HepG2 (cell line): Measurements from ENCODE around the gene URM1. TPM values are rescaled to one million over a fixed set of nuclear protein-coding genes. Genes with fewer than 3 reads are reported as not detected.

Experiments
- ARNT2 ChIP-seq: sonication (generic); formaldehyde crosslinking; IDR thresholded peaks from 2 replicates; pipeline ENCODE4 v1.8.0; 2022; ENCODE audit warnings: mild to moderate bottlenecking, low read depth, missing genetic modification reagents, moderate library complexity
- ATRX ChIP-seq: sonication (generic); formaldehyde crosslinking; IDR thresholded peaks from 2 replicates; pipeline ENCODE4 v1.4.0; 2020; ENCODE audit warnings: missing genetic modification reagents, borderline replicate concordance
- EHMT2 ChIP-seq: fragments of 200-600 bp; sonication (generic); IDR thresholded peaks from 2 replicates; pipeline ENCODE4 v1.7.0; 2017; ENCODE audit warnings: antibody characterized with exemption, low read depth, low read length, borderline replicate concordance
- GZF1 ChIP-seq: sonication (generic); formaldehyde crosslinking; IDR thresholded peaks from 2 replicates; pipeline ENCODE4 v1.5.1; 2020; ENCODE audit warnings: mild to moderate bottlenecking, missing genetic modification reagents
- HMG20A ChIP-seq: IDR thresholded peaks from 2 replicates; pipeline ENCODE4 v1.6.1; 2016; ENCODE audit warnings: borderline replicate concordance
- HMGXB4 ChIP-seq, 2 experiments: sonication (generic) in 1 of 2; formaldehyde crosslinking in 1 of 2; IDR thresholded peaks; 2 replicates each; pipeline versions ENCODE4 v1.4.0 to v1.6.1; 2018 to 2020; ENCODE audit warnings: missing genetic modification reagents in 2 of 2, borderline replicate concordance in 1 of 2, low read depth in 1 of 2, mild to moderate bottlenecking in 1 of 2, missing biosample characterization in 1 of 2
- HNF1B ChIP-seq: sonication (generic); formaldehyde crosslinking; IDR thresholded peaks from 2 replicates; pipeline ENCODE4 v1.5.1; 2020; ENCODE audit warnings: mild to moderate bottlenecking, moderate library complexity, missing genetic modification reagents
- HNF4G ChIP-seq, 2 experiments: sonication (generic) in 1 of 2; formaldehyde crosslinking in 1 of 2; IDR thresholded peaks; 2 replicates each; pipeline versions ENCODE4 v1.4.0 to v1.6.1; 2011 to 2020; ENCODE audit warnings: borderline replicate concordance in 2 of 2, low read depth in 2 of 2, mild to moderate bottlenecking in 2 of 2, low read length in 1 of 2, missing genetic modification reagents in 1 of 2, moderate library complexity in 1 of 2
- KLF13 ChIP-seq: sonication (generic); formaldehyde crosslinking; IDR thresholded peaks from 2 replicates; pipeline ENCODE4 v1.4.0; 2020; ENCODE audit warnings: mild to moderate bottlenecking, missing genetic modification reagents
- NCOA5 ChIP-seq: sonication (generic); formaldehyde crosslinking; IDR thresholded peaks from 2 replicates; pipeline ENCODE4 v1.4.0; 2020; ENCODE audit warnings: missing genetic modification reagents
- NFAT5 ChIP-seq: sonication (generic); formaldehyde crosslinking; IDR thresholded peaks from 2 replicates; pipeline ENCODE4 v1.4.0; 2020; ENCODE audit warnings: missing genetic modification reagents
- RAD51 ChIP-seq: fragments of 450-650 bp; IDR thresholded peaks from 2 replicates; pipeline ENCODE4 v1.6.1; 2016; ENCODE audit warnings: borderline replicate concordance
- SP4 ChIP-seq: sonication (generic); formaldehyde crosslinking; IDR thresholded peaks from 2 replicates; pipeline ENCODE4 v1.8.1; 2023; ENCODE audit warnings: mild to moderate bottlenecking, missing genetic modification reagents
- SRF ChIP-seq: IDR thresholded peaks from 2 replicates; pipeline ENCODE4 v1.6.1; 2011; ENCODE audit warnings: mild to moderate bottlenecking, low read depth, low read length, moderate library complexity
- ZBTB21 ChIP-seq: sonication (generic); formaldehyde crosslinking; IDR thresholded peaks from 2 replicates; pipeline ENCODE4 v1.4.0; 2020; ENCODE audit warnings: missing genetic modification reagents
- ZNF275 ChIP-seq: sonication (generic); formaldehyde crosslinking; IDR thresholded peaks from 2 replicates; pipeline ENCODE4 v1.8.0; 2022; ENCODE audit warnings: missing genetic modification reagents, mild to moderate bottlenecking, inconsistent platforms, borderline replicate concordance
- ZNF329 ChIP-seq: sonication (generic); formaldehyde crosslinking; IDR thresholded peaks from 2 replicates; pipeline ENCODE4 v1.9.0; 2021; ENCODE audit warnings: low read depth, mild to moderate bottlenecking, missing genetic modification reagents
- ZNF660 ChIP-seq: sonication (generic); formaldehyde crosslinking; IDR thresholded peaks from 2 replicates; pipeline ENCODE4 v1.5.1; 2020; ENCODE audit warnings: mild to moderate bottlenecking, low read depth, missing genetic modification reagents, borderline replicate concordance
- ZNF720 ChIP-seq: sonication (generic); formaldehyde crosslinking; IDR thresholded peaks from 2 replicates; pipeline ENCODE4 v1.4.0; 2020; ENCODE audit warnings: missing genetic modification reagents
- polyA plus RNA-seq, 8 experiments: library from polyadenylated mRNA; depleted of rRNA in 3 of 8; stranded (reverse) in 7 of 8; unstranded in 1 of 8; fragments of >200 nt; fragmentation: Illumina TruSeq in 4 of 8; extraction: Trizol in 4 of 8; gene quantifications; 2 replicates each; pipeline versions ENCODE4 v1.2.1 to v1.2.3, GENCODE V29; 2011 to 2016; ENCODE audit warnings: low read depth in 4 of 8, missing spikeins in 1 of 8, mixed read lengths in 1 of 8; ENCODE audit not compliant: insufficient read depth in 1 of 8
- total RNA-seq, 5 experiments: library from RNA; depleted of rRNA; stranded (reverse); fragments of >200 nt; fragmentation: Illumina TruSeq; extraction: Trizol; gene quantifications; 2 replicates each; pipeline ENCODE4 v1.2.3, GENCODE V29; 2016; ENCODE audit warnings: low read depth in 1 of 5

The URM1 gene
- total and polyA plus RNA-seq, 2 of the 13 experiments (the other 11 are each of a cell fraction or from before 2014, with no cell fraction given): 37.1 to 41.3 TPM

GRCh38 chr9:128340691-128341434 lies 30.3 kb upstream of the URM1 start (continued):
- TF ChIP-seq ZNF275: 0 out of 2 replicates have a peak, but pooled peaks have one; percentile 57
- no peak for TF ChIP-seq ATRX (CRISPR knock-in tag)
- TF ChIP-seq SRF: no peak
- peak; percentile 62; the same call in 1 of the 2 replicates for TF ChIP-seq HNF1B (CRISPR knock-in tag)
- TF ChIP-seq RAD51: no peak
- no peak for TF ChIP-seq GZF1 (CRISPR knock-in tag)
- no peak for TF ChIP-seq HMGXB4 (CRISPR knock-in tag; IDR thresholded peaks at IDR 0.05; ENCODE audit: borderline replicate concordance in 1 of 2, low read depth in 1 of 2)
- TF ChIP-seq EHMT2: no peak
- TF ChIP-seq HNF4G (IDR thresholded peaks at IDR 0.05; ENCODE audit: borderline replicate concordance, low read depth, low read length): no peak
- TF ChIP-seq HNF4G (CRISPR knock-in tag; IDR thresholded peaks at IDR 0.05; ENCODE audit: borderline replicate concordance, low read depth): no peak
- TF ChIP-seq ZBTB21 (CRISPR knock-in tag): no peak
- no peak for TF ChIP-seq NCOA5 (CRISPR knock-in tag)
- TF ChIP-seq SP4 (CRISPR knock-in tag): 0 out of 2 replicates have a peak, but pooled peaks have one; percentile 6
- no peak for TF ChIP-seq ZNF720 (CRISPR knock-in tag)
- no peak for TF ChIP-seq ZNF660 (CRISPR knock-in tag)
- no peak for TF ChIP-seq ZNF329 (CRISPR knock-in tag)
- TF ChIP-seq HMG20A (CRISPR knock-in tag): no peak
- no peak for TF ChIP-seq NFAT5
- TF ChIP-seq KLF13 (CRISPR knock-in tag): no peak
- TF ChIP-seq ARNT2 (CRISPR knock-in tag): no peak
